Keratinocyte (primary cell): ENCODE results near the gene HDAC8. TPM values are rescaled to one million over a fixed set of nuclear protein-coding genes. Genes with fewer than 3 reads are reported as not detected.

ENCODE experiments used
- DNase-seq: peaks from one replicate; pipeline ENCODE4 v3.0.0-alpha.2; 2011; ENCODE audit warnings: low read depth, missing footprints, low spot score
- FAIRE-seq: peaks from 2 replicates; lab custom pipeline; 2011; peaks lifted over from hg19 to GRCh38; lab: Jason Lieb, UNC
- H2AFZ ChIP-seq: 2 replicates; pipeline ENCODE4 v1.6.0; 2012; ENCODE audit warnings: low read length, control low read depth, inconsistent platforms; ENCODE audit not compliant: control insufficient read depth
- H3K27ac ChIP-seq: 2 replicates; pipeline ENCODE4 v1.5.1; 2011; ENCODE audit warnings: low read length; ENCODE audit not compliant: control insufficient read depth, insufficient read depth
- H3K27me3 ChIP-seq: 3 replicates; pipeline ENCODE4 v1.6.0; 2011; ENCODE audit warnings: low read length; ENCODE audit not compliant: control insufficient read depth, insufficient read depth; ENCODE audit errors: extremely low read depth
- H3K36me3 ChIP-seq, 2 experiments: 2 replicates in 1 of 2; 3 replicates in 1 of 2; pipeline ENCODE4 v1.5.1; 2011; ENCODE audit warnings: low read length in 2 of 2, mild to moderate bottlenecking in 1 of 2; ENCODE audit not compliant: control insufficient read depth in 2 of 2, insufficient read depth in 2 of 2; ENCODE audit errors: extremely low read depth in 1 of 2
- H3K4me1 ChIP-seq: 3 replicates; pipeline ENCODE4 v1.5.1; 2011; ENCODE audit warnings: low read length; ENCODE audit not compliant: control insufficient read depth, insufficient read depth; ENCODE audit errors: extremely low read depth
- H3K4me2 ChIP-seq: 3 replicates; pipeline ENCODE4 v1.6.0; 2011; ENCODE audit warnings: low read depth, low read length; ENCODE audit not compliant: control insufficient read depth, insufficient read depth; ENCODE audit errors: extremely low read depth
- H3K4me3 ChIP-seq, 3 experiments: fragments of 200-600 bp in 1 of 3; sonication (generic) in 1 of 3; 2 replicates in 2 of 3; 3 replicates in 1 of 3; pipeline ENCODE4 v1.5.1; 2011 to 2016; ENCODE audit warnings: low read length in 3 of 3, mild to moderate bottlenecking in 3 of 3, control low read depth in 2 of 3, inconsistent platforms in 1 of 3, low read depth in 1 of 3, mixed read lengths in 1 of 3, mixed run types in 1 of 3, moderate library complexity in 1 of 3; ENCODE audit not compliant: control insufficient read depth in 2 of 3, insufficient read depth in 2 of 3; ENCODE audit errors: extremely low read depth in 1 of 3
- H3K79me2 ChIP-seq: 2 replicates; pipeline ENCODE4 v1.6.0; 2012; ENCODE audit warnings: low read length; ENCODE audit not compliant: control insufficient read depth, insufficient read depth
- H3K9ac ChIP-seq: 3 replicates; pipeline ENCODE4 v1.6.0; 2011; ENCODE audit warnings: low read length; ENCODE audit not compliant: control insufficient read depth, insufficient read depth; ENCODE audit errors: extremely low read depth
- H3K9me1 ChIP-seq: 3 replicates; pipeline ENCODE4 v1.6.0; 2011; ENCODE audit warnings: low read length; ENCODE audit not compliant: control insufficient read depth, insufficient read depth; ENCODE audit errors: extremely low read depth
- H3K9me3 ChIP-seq: 2 replicates; pipeline ENCODE4 v1.5.1; 2012; ENCODE audit warnings: low read depth, low read length; ENCODE audit not compliant: control insufficient read depth
- H4K20me1 ChIP-seq: 3 replicates; pipeline ENCODE4 v1.6.0; 2011; ENCODE audit warnings: low read length; ENCODE audit not compliant: control insufficient read depth, insufficient read depth; ENCODE audit errors: extremely low read depth
- CTCF ChIP-seq, 3 experiments: IDR thresholded peaks in 1 of 3; conservative IDR thresholded peaks in 1 of 3; optimal IDR thresholded peaks in 1 of 3; 2 replicates in 2 of 3; 3 replicates in 1 of 3; pipeline versions ENCODE3 to v1.5.1; 2011; ENCODE audit warnings: low read length in 3 of 3, mild to moderate bottlenecking in 3 of 3, moderate library complexity in 2 of 3, control low read depth in 1 of 3, inconsistent platforms in 1 of 3; ENCODE audit not compliant: insufficient read depth in 2 of 3; ENCODE audit errors: extremely low read depth in 1 of 3
- EZH2 ChIP-seq: IDR thresholded peaks from one replicate; pipeline ENCODE4 v1.6.1; 2012; ENCODE audit warnings: inconsistent platforms, mild to moderate bottlenecking, low read length, moderate library complexity
- dilution Hi-C: fragments of 300-500 bp; cut with MboI; formaldehyde crosslinking; loops from one replicate; pipeline ENCODE4 v1.7.0; 2020; ENCODE audit warnings: low sequenced_read_pairs; ENCODE audit not compliant: extremely low pct_ligation_motif_present
- polyA plus RNA-seq, 5 experiments: library from polyadenylated mRNA; depleted of rRNA in 3 of 5; stranded (reverse) in 3 of 5; stranded (forward) in 1 of 5; unstranded in 1 of 5; fragments of >200 nt; gene quantifications; 1 replicate in 1 of 5; 2 replicates in 3 of 5; 3 replicates in 1 of 5; pipeline versions ENCODE4 v1.2.1 to v1.2.3, GENCODE V29; 2011 to 2012; ENCODE audit warnings: missing spikeins in 2 of 5, low read depth in 1 of 5, low replicate concordance in 1 of 5

HDAC8 gene
- polyA plus RNA-seq, 1 donor (not counting 4 experiments of a cell fraction or from before 2014, with no cell fraction given), result 27.3 TPM

- Histone ChIP-seq H3K9me3 (no peaks in the 10 kb centered on the region), H3K9me1 (no peaks in the 10 kb centered on the region), H3K36me3 (peaks cover 0 to 3% of the 10 kb centered on the region in 2 experiments), H3K27ac (no peak overlapping the region), H3K79me2 (peaks cover 5% of the 10 kb centered on the region), H3K9ac (no peak overlapping the region), H3K27me3 (peaks cover 3% of the 10 kb centered on the region), H2AFZ (no peak overlapping the region), H3K4me3 (no peak overlapping the region), H4K20me1 (no peaks in the 10 kb centered on the region), H3K4me2 (no peak overlapping the region), H3K4me1 (no peaks in the 10 kb centered on the region)
- DNase-seq, result no peak
- no peak for FAIRE-seq
- no peak for TF ChIP-seq EZH2
- TF ChIP-seq CTCF (optimal IDR thresholded peaks at IDR 0.05 in 1 of 3, IDR thresholded peaks at IDR 0.05 in 1 of 3, conservative IDR thresholded peaks at IDR 0.05 in 1 of 3; ENCODE audit: extremely low read depth in 1 of 3, insufficient read depth in 2 of 3, low read length in 3 of 3), result no peak
- dilution Hi-C loops, result no loop called here
Measured at GRCh38 chrX:72576141-72576894, 3.7 kb upstream of the HDAC8 start.

- Histone ChIP-seq H3K9me1 (no peaks in the 10 kb centered on the region), H2AFZ (no peak overlapping the region), H3K4me3 (peak overlapping the region; percentile 44 to 75 (median 60)), H4K20me1 (no peaks in the 10 kb centered on the region), H3K4me2 (peak overlapping the region; percentile 11), H3K79me2 (peaks cover 7% of the 10 kb centered on the region), H3K27ac (no peak overlapping the region), H3K36me3 (no peaks in the 10 kb centered on the region), H3K9ac (peak overlapping the region; percentile 74), H3K27me3 (no peaks in the 10 kb centered on the region), H3K9me3 (no peaks in the 10 kb centered on the region), H3K4me1 (no peaks in the 10 kb centered on the region)
- dilution Hi-C loops, result no loop called here
- DNase-seq (no peak), FAIRE-seq (no peak)
- TF ChIP-seq EZH2 (no peak), CTCF (optimal IDR thresholded peaks at IDR 0.05 in 1 of 3, IDR thresholded peaks at IDR 0.05 in 1 of 3, conservative IDR thresholded peaks at IDR 0.05 in 1 of 3; ENCODE audit: extremely low read depth in 1 of 3, insufficient read depth in 2 of 3, low read length in 3 of 3) (no peak)
Measured at GRCh38 chrX:72573158-72573511, 492 bp upstream of the HDAC8 start.
